Calu3 (cell line): Measurements from ENCODE around the gene FANCI. TPM values are rescaled to one million over a fixed set of nuclear protein-coding genes. Genes with fewer than 3 reads are reported as not detected.

Experiments
- BruUV-seq: library from RNA; stranded (reverse); fragments of 400-500 nt; replicated peaks from 2 replicates; lab custom pipeline; 2021; lab: Mats Ljungman, UMichigan
- CTCF ChIA-PET: fragments of 300-600 bp; sonication (Branson Sonifier 250); formaldehyde crosslinking; loops from one replicate; lab custom pipeline; 2022; ENCODE audit warnings: antibody characterized with exemption; lab: Charles Lee
- DNase-seq: peaks from one replicate; pipeline ENCODE4 v3.0.0; 2022
- H3K27ac Mint-ChIP-seq: one replicate; pipeline ENCODE4 v1.8.0; 2022; ENCODE audit warnings: mixed read lengths; ENCODE audit not compliant: unreplicated experiment
- H3K27me3 Mint-ChIP-seq: one replicate; pipeline ENCODE4 v1.8.0; 2022; ENCODE audit warnings: mixed read lengths; ENCODE audit not compliant: unreplicated experiment
- H3K36me3 Mint-ChIP-seq: one replicate; pipeline ENCODE4 v1.8.0; 2022; ENCODE audit warnings: mild to moderate bottlenecking, moderate library complexity, mixed read lengths; ENCODE audit not compliant: insufficient read depth, unreplicated experiment
- H3K4me1 Mint-ChIP-seq: one replicate; pipeline ENCODE4 v1.8.0; 2022; ENCODE audit warnings: mild to moderate bottlenecking, low read depth, mixed read lengths; ENCODE audit not compliant: unreplicated experiment
- H3K4me3 Mint-ChIP-seq: one replicate; pipeline ENCODE4 v1.8.0; 2022; ENCODE audit warnings: mild to moderate bottlenecking, low read depth, moderate library complexity, mixed read lengths; ENCODE audit not compliant: unreplicated experiment
- H3K9me3 Mint-ChIP-seq: one replicate; pipeline ENCODE4 v1.8.0; 2022; ENCODE audit warnings: low read depth, mixed read lengths; ENCODE audit not compliant: unreplicated experiment
- intact Hi-C: fragments of 100-400 bp; cut with micrococcal nuclease; formaldehyde crosslinking; loops from one replicate; pipeline ENCODE4 v1.10.0; 2022; ENCODE audit not compliant: unreplicated experiment
- total RNA-seq: library from RNA; stranded (reverse); gene quantifications from 2 replicates; pipeline ENCODE4 v1.2.3, GENCODE V29; 2022
- TF ChIP-seq, protein P1 (sequence below): fragments of 200-600 bp; IDR thresholded peaks from one replicate; pipeline ENCODE4 v1.8.0; 2022; ENCODE audit warnings: antibody characterized with exemption; ENCODE audit not compliant: unreplicated experiment

The FANCI gene
- total RNA-seq, 1 experiment from 2014 or later = 138 TPM

DNA sequence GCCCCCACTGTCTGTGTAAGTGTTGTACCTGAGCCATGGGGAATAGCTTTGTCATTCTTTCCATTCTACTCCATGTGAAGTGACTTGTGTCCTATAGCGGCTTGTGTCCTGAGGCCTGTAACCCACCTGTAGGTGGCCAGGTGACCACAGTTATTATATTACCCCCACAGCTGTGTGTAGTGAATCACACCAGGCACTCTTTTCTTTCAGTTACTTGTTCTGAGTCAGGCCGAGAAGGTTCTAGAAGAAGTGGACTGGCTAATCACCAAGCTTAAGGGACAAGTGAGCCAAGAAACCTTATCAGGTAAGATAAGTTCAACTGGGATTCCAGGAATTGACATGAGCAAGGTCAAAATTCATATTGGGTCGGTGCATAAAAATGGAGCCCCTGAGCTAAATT is 61.6 kb downstream of the FANCI start:
- H3K9me3 Mint-ChIP-seq = no peaks in the 10 kb centered on the region
- DNase-seq = no peak
- intact Hi-C loops = no loop called here
- H3K27me3 Mint-ChIP-seq = no peaks in the 10 kb centered on the region
- no peak overlapping the region for H3K27ac Mint-ChIP-seq
- CTCF ChIA-PET = interaction anchor here (0.7 kb wide), 1 partner anchor 246 kb away, joined by 3 read pairs; no protein-coding TSS in a partner anchor
- H3K4me1 Mint-ChIP-seq = no peaks in the 10 kb centered on the region
- peaks cover 31% of the 10 kb centered on the region for H3K36me3 Mint-ChIP-seq
- BruUV-seq = no TSS peak
- H3K4me3 Mint-ChIP-seq = no peak overlapping the region
- TF ChIP-seq, protein P1, sequence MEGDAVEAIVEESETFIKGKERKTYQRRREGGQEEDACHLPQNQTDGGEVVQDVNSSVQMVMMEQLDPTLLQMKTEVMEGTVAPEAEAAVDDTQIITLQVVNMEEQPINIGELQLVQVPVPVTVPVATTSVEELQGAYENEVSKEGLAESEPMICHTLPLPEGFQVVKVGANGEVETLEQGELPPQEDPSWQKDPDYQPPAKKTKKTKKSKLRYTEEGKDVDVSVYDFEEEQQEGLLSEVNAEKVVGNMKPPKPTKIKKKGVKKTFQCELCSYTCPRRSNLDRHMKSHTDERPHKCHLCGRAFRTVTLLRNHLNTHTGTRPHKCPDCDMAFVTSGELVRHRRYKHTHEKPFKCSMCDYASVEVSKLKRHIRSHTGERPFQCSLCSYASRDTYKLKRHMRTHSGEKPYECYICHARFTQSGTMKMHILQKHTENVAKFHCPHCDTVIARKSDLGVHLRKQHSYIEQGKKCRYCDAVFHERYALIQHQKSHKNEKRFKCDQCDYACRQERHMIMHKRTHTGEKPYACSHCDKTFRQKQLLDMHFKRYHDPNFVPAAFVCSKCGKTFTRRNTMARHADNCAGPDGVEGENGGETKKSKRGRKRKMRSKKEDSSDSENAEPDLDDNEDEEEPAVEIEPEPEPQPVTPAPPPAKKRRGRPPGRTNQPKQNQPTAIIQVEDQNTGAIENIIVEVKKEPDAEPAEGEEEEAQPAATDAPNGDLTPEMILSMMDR = no peak

DNA sequence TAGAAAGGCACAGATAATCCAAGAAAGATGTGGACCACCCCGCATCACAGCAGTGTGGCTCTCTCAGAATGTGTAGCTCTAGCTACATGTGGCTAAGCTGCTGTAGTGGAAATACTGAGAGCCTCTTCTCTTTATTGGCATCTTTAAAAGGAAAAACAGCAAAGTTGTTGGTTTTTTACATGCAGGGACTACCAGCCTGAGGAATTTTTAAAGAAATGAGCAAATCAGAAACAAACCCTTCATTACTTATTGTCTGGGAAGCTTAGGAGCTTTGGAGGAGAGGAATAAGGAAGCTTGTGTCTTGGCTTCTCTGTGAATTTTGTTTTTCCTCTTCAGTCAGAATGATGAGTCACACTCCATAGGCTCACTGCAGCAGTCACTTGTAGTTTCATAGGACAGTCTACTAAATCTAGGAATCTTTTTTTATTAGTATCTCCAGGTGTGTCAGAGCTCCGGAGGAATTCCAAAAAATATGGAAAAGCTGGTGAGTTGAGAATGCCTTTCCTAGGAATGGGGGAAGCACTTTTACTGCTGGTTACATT is 63.3 kb downstream of the FANCI start:
- Mint-ChIP-seq H3K27me3 (no peaks in the 10 kb centered on the region), H3K9me3 (no peaks in the 10 kb centered on the region), H3K27ac (no peak overlapping the region), H3K4me1 (no peaks in the 10 kb centered on the region), H3K4me3 (no peak overlapping the region), H3K36me3 (peaks cover 33% of the 10 kb centered on the region)
- DNase-seq = no peak
- TF ChIP-seq, protein P1 = no peak
- no TSS peak for BruUV-seq
- CTCF ChIA-PET = interaction anchor here (1.3 kb wide), 1 partner anchor 100 kb away, joined by 7 read pairs; no protein-coding TSS in a partner anchor
- intact Hi-C loops = no loop called here

DNA sequence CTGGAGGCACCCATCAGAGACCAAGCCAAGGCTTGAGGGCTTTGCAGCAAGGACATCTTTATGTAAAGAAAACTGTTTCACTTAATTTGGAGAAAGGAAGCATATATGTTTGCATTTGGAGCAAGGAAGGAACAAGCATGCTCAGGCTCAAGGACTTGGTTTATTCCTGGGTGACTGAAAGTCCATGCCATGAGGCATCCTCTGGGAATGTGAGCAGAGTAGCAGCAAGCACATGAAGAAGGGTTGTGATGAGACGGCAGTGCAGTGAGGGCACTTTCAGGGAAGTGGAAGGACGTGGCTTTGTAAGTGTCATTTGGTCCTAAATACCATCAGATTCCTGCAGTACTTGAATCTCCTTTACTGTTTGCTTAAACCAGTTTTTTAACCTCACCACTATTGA is 64.0 kb downstream of the FANCI start:
- intact Hi-C loops = no loop called here
- TF ChIP-seq, protein P1 = no peak
- DNase-seq = no peak
- Mint-ChIP-seq H3K9me3 (no peaks in the 10 kb centered on the region), H3K4me1 (no peaks in the 10 kb centered on the region), H3K36me3 (peaks cover 39% of the 10 kb centered on the region), H3K27ac (no peak overlapping the region), H3K27me3 (no peaks in the 10 kb centered on the region), H3K4me3 (no peak overlapping the region)
- CTCF ChIA-PET = interaction anchor here (1.3 kb wide), 1 partner anchor 101 kb away, joined by 7 read pairs; no protein-coding TSS in a partner anchor
- no TSS peak for BruUV-seq

DNA sequence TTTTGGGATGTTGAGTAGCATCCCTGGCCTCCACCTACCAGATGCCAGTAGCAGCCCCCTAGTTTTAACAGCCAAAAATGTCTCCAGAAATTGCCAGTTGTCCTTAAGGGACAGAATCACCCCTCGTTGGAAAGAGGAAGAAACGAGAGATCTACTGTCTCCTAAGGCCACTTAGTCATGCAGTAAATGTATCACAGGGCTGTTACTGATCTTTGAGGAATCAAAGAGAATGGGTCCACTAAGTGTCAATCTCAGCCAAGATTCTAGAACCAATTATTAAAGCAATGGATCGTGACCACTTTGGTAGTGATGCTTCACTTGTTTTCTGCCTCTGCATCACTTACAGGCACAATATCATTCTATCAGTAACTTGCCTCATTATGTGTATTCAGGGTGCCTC is 64.5 kb downstream of the FANCI start:
- Mint-ChIP-seq H3K27me3 (no peaks in the 10 kb centered on the region), H3K9me3 (no peaks in the 10 kb centered on the region), H3K36me3 (peaks cover 40% of the 10 kb centered on the region), H3K27ac (no peak overlapping the region), H3K4me3 (no peak overlapping the region), H3K4me1 (no peaks in the 10 kb centered on the region)
- no peak for DNase-seq
- CTCF ChIA-PET = interaction anchor here (1.3 kb wide), 1 partner anchor 101 kb away, joined by 7 read pairs; no protein-coding TSS in a partner anchor
- intact Hi-C loops = no loop called here
- no TSS peak for BruUV-seq
- TF ChIP-seq, protein P1 = no peak
